Chondrocyte (in vitro differentiated cells): ENCODE data around the gene RFC2. TPM values are rescaled to one million over a fixed set of nuclear protein-coding genes. Genes with fewer than 3 reads are reported as not detected.

Experiments
- DNase-seq: peaks from one replicate; pipeline ENCODE4 v3.0.0; 2021; ENCODE audit warnings: mixed read lengths, low spot score
- H3K27ac Mint-ChIP-seq: one replicate; pipeline ENCODE4 v1.8.0; 2021; ENCODE audit warnings: mild to moderate bottlenecking, moderate library complexity, mixed read lengths; ENCODE audit not compliant: unreplicated experiment
- H3K27me3 Mint-ChIP-seq: 2 replicates; pipeline ENCODE4 v1.8.0; 2021; ENCODE audit warnings: low read depth, mixed read lengths
- H3K36me3 Mint-ChIP-seq: 2 replicates; pipeline ENCODE4 v1.8.0; 2021; ENCODE audit warnings: low read depth, mixed read lengths
- H3K4me1 Mint-ChIP-seq: 2 replicates; pipeline ENCODE4 v1.8.0; 2021; ENCODE audit warnings: low read depth, mild to moderate bottlenecking, mixed read lengths
- H3K4me3 Mint-ChIP-seq: one replicate; pipeline ENCODE4 v1.8.0; 2021; ENCODE audit warnings: mild to moderate bottlenecking, moderate library complexity, mixed read lengths; ENCODE audit not compliant: unreplicated experiment
- H3K9me3 Mint-ChIP-seq: 2 replicates; pipeline ENCODE4 v1.8.0; 2021; ENCODE audit warnings: low read depth, mixed read lengths
- microRNA-seq: library from miRNA; unstranded; fragments of <30 nt; microRNA quantifications from one replicate; pipeline ENCODE4 v1.2.0, GENCODE V29; 2020; ENCODE audit warnings: borderline number of aligned reads
- total RNA-seq: library from RNA; stranded (reverse); gene quantifications from 3 replicates; pipeline ENCODE4 v1.2.1, GENCODE V29; 2021
- TF ChIP-seq, protein P1 (sequence below): fragments of 200-600 bp; sonication (generic); IDR thresholded peaks from 2 replicates; pipeline ENCODE4 v1.5.0; 2021; ENCODE audit warnings: antibody characterized with exemption, mild to moderate bottlenecking, moderate library complexity

RFC2 gene
- total RNA-seq, 1 donor from 2014 or later, result 11.0 TPM

DNA sequence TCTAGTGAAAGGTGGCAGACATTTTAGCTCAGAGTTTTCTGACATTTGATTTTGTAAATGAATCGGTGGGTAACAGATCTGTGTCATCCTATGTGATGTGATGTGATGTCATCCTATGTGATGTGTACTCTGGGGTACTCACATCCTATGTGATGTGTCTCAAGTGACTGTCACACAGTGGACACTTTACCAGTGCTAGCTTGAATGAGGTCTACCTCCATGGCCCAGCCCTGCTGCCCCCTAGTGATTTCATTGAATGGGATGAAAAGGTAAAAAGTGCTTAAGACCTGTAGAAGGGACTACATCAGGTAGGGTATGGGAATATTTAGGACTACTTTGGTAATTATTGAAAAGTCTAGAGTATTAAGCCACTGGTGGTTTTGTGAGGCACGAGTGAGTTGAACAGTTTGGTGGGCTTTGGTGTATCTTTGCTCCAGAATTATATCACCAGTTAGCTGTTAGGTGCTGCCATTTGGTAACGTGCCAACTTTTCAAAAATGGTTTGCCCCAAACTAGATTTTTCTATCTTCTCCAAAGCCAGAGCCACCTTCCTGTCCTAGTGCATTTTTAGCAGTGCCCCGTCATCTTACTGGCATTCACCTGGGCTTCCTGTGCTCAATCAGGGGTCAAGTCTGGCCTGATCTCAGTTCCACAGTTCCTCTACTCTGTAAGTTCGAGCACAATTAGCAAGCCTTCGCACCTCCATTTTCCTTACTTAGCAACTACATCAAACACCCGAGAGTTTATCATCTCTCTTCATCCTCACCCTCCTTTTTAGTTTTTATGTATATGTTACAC lies 70.3 kb downstream of the RFC2 start:
- peaks cover 8% of the 10 kb centered on the region for H3K36me3 Mint-ChIP-seq
- H3K4me1 Mint-ChIP-seq, result peaks cover 75% of the 10 kb centered on the region
- H3K4me3 Mint-ChIP-seq, result no peak overlapping the region
- peak overlapping the region; percentile 70 for H3K27ac Mint-ChIP-seq
- H3K27me3 Mint-ChIP-seq, result no peaks in the 10 kb centered on the region
- no peaks in the 10 kb centered on the region for H3K9me3 Mint-ChIP-seq
- DNase-seq, result no peak
- TF ChIP-seq, protein P1, sequence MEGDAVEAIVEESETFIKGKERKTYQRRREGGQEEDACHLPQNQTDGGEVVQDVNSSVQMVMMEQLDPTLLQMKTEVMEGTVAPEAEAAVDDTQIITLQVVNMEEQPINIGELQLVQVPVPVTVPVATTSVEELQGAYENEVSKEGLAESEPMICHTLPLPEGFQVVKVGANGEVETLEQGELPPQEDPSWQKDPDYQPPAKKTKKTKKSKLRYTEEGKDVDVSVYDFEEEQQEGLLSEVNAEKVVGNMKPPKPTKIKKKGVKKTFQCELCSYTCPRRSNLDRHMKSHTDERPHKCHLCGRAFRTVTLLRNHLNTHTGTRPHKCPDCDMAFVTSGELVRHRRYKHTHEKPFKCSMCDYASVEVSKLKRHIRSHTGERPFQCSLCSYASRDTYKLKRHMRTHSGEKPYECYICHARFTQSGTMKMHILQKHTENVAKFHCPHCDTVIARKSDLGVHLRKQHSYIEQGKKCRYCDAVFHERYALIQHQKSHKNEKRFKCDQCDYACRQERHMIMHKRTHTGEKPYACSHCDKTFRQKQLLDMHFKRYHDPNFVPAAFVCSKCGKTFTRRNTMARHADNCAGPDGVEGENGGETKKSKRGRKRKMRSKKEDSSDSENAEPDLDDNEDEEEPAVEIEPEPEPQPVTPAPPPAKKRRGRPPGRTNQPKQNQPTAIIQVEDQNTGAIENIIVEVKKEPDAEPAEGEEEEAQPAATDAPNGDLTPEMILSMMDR, result peak; percentile 64

- H3K27me3 Mint-ChIP-seq, result no peaks in the 10 kb centered on the region
- no peaks in the 10 kb centered on the region for H3K9me3 Mint-ChIP-seq
- no peak overlapping the region for H3K27ac Mint-ChIP-seq
- peaks cover 5% of the 10 kb centered on the region for H3K36me3 Mint-ChIP-seq
- TF ChIP-seq, protein P1, result no peak
- peaks cover 74% of the 10 kb centered on the region for H3K4me1 Mint-ChIP-seq
- H3K4me3 Mint-ChIP-seq, result no peak overlapping the region
- DNase-seq, result no peak
Measured at GRCh38 chr7:74183142-74183541, 71.1 kb downstream of the RFC2 start.

- peaks cover 3% of the 10 kb centered on the region for H3K36me3 Mint-ChIP-seq
- peaks cover 74% of the 10 kb centered on the region for H3K4me1 Mint-ChIP-seq
- TF ChIP-seq, protein P1, result no peak
- H3K4me3 Mint-ChIP-seq, result no peak overlapping the region
- H3K27ac Mint-ChIP-seq, result peak overlapping the region; percentile 6
- no peaks in the 10 kb centered on the region for H3K27me3 Mint-ChIP-seq
- DNase-seq, result no peak
- no peaks in the 10 kb centered on the region for H3K9me3 Mint-ChIP-seq
Measured at GRCh38 chr7:74182453-74183090, 71.6 kb downstream of the RFC2 start.

DNA sequence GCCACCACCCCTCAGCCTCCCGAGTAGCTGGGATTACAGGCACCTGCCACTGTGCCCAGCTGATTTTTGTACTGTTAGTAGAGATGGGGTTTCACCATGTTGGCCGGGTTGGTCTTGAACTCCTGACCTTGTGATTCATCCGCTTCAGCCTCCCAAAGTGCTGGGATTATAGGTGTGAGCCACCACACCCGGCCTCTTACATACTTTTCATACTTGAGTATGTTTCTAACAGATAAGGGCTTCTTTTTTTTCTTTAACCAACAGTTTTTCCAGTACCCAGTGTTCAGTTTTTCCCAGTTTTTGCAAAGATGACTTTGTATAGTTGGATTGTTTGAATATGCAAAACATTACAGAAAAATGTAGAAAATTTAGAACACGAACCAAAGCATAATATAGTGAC lies 72.4 kb downstream of the RFC2 start:
- Mint-ChIP-seq H3K4me3 (no peak overlapping the region), H3K36me3 (peaks cover 5% of the 10 kb centered on the region), H3K4me1 (peaks cover 75% of the 10 kb centered on the region), H3K27ac (no peak overlapping the region), H3K27me3 (no peaks in the 10 kb centered on the region), H3K9me3 (no peaks in the 10 kb centered on the region)
- TF ChIP-seq, protein P1, result no peak
- DNase-seq, result no peak

Small RNAs within 50 kb of the gene (microRNA-seq; reads per million reads assigned to microRNA genes)
- gene MIR590, result 175 reads per million, percentile 63 among the genes with 10 or more reads in this experiment

Other genes starting within 250 kb of the RFC2 start
- gene ELN, start 226.2 kb downstream of the RFC2 start, total RNA-seq, result 8,224 to 15,554 TPM (median 15,093 TPM) in 3 replicates
- gene LIMK1, start 170.6 kb downstream of the RFC2 start, total RNA-seq, result 39.1 to 46.5 TPM (median 41.5 TPM) in 3 replicates
- gene EIF4H, start 80.0 kb downstream of the RFC2 start, total RNA-seq, result 209 to 219 TPM (median 217 TPM) in 3 replicates
- gene LAT2, start 44.4 kb downstream of the RFC2 start, total RNA-seq, result 0.56 to 1.5 TPM (median 1.2 TPM) in 3 replicates
- 27.0 to 33.0 TPM (median 32.6 TPM) in 3 replicates for gene CLIP2, start 35.0 kb upstream of the RFC2 start, total RNA-seq
- 32.4 to 48.5 TPM (median 46.5 TPM) in 3 replicates for gene GTF2IRD1, start 199.5 kb upstream of the RFC2 start, total RNA-seq